Chondrocyte (in vitro differentiated cells): Measurements from ENCODE around the gene SIRPD. TPM values are rescaled to one million over a fixed set of nuclear protein-coding genes. Genes with fewer than 3 reads are reported as not detected.

Experiments
- DNase-seq: peaks from one replicate; pipeline ENCODE4 v3.0.0; 2021; ENCODE audit warnings: mixed read lengths, low spot score
- H3K27ac Mint-ChIP-seq: one replicate; pipeline ENCODE4 v1.8.0; 2021; ENCODE audit warnings: mild to moderate bottlenecking, moderate library complexity, mixed read lengths; ENCODE audit not compliant: unreplicated experiment
- H3K27me3 Mint-ChIP-seq: 2 replicates; pipeline ENCODE4 v1.8.0; 2021; ENCODE audit warnings: low read depth, mixed read lengths
- H3K36me3 Mint-ChIP-seq: 2 replicates; pipeline ENCODE4 v1.8.0; 2021; ENCODE audit warnings: low read depth, mixed read lengths
- H3K4me1 Mint-ChIP-seq: 2 replicates; pipeline ENCODE4 v1.8.0; 2021; ENCODE audit warnings: low read depth, mild to moderate bottlenecking, mixed read lengths
- H3K4me3 Mint-ChIP-seq: one replicate; pipeline ENCODE4 v1.8.0; 2021; ENCODE audit warnings: mild to moderate bottlenecking, moderate library complexity, mixed read lengths; ENCODE audit not compliant: unreplicated experiment
- H3K9me3 Mint-ChIP-seq: 2 replicates; pipeline ENCODE4 v1.8.0; 2021; ENCODE audit warnings: low read depth, mixed read lengths
- CTCF ChIP-seq: fragments of 200-600 bp; sonication (generic); IDR thresholded peaks from 2 replicates; pipeline ENCODE4 v1.5.0; 2021; ENCODE audit warnings: antibody characterized with exemption, mild to moderate bottlenecking, moderate library complexity
- total RNA-seq: library from RNA; stranded (reverse); gene quantifications from 3 replicates; pipeline ENCODE4 v1.2.1, GENCODE V29; 2021

SIRPD gene
- total RNA-seq, 1 donor from 2014 or later, result not detected

- TF ChIP-seq CTCF, result no peak
- Mint-ChIP-seq H3K4me1 (no peaks in the 10 kb centered on the region), H3K9me3 (no peaks in the 10 kb centered on the region), H3K27me3 (peaks cover 39% of the 10 kb centered on the region), H3K27ac (no peak overlapping the region), H3K4me3 (no peak overlapping the region), H3K36me3 (no peaks in the 10 kb centered on the region)
- no peak for DNase-seq
Measured at GRCh38 chr20:1517010-1517409, 40.5 kb downstream of the SIRPD start.

GRCh38 chr20:1513801-1514200, 43.7 kb downstream of the SIRPD start:
- H3K9me3 Mint-ChIP-seq, result no peaks in the 10 kb centered on the region
- no peak for TF ChIP-seq CTCF
- no peak overlapping the region for H3K27ac Mint-ChIP-seq
- DNase-seq, result no peak
- H3K27me3 Mint-ChIP-seq, result peaks cover 30% of the 10 kb centered on the region
- H3K4me3 Mint-ChIP-seq, result no peak overlapping the region
- no peaks in the 10 kb centered on the region for H3K36me3 Mint-ChIP-seq
- no peaks in the 10 kb centered on the region for H3K4me1 Mint-ChIP-seq

- H3K27me3 Mint-ChIP-seq, result peaks cover 41% of the 10 kb centered on the region
- H3K9me3 Mint-ChIP-seq, result no peaks in the 10 kb centered on the region
- DNase-seq, result no peak
- H3K36me3 Mint-ChIP-seq, result no peaks in the 10 kb centered on the region
- TF ChIP-seq CTCF, result peak; percentile 69
- H3K27ac Mint-ChIP-seq, result no peak overlapping the region
- no peak overlapping the region for H3K4me3 Mint-ChIP-seq
- no peaks in the 10 kb centered on the region for H3K4me1 Mint-ChIP-seq
Measured at GRCh38 chr20:1509237-1509636, 48.3 kb downstream of the SIRPD start.

- Mint-ChIP-seq H3K36me3 (no peaks in the 10 kb centered on the region), H3K27me3 (peaks cover 38% of the 10 kb centered on the region), H3K27ac (no peak overlapping the region), H3K9me3 (no peaks in the 10 kb centered on the region), H3K4me3 (no peak overlapping the region), H3K4me1 (peaks cover under 1% of the 10 kb centered on the region)
- no peak for DNase-seq
- TF ChIP-seq CTCF, result no peak
Measured at GRCh38 chr20:1508574-1508973, 48.9 kb downstream of the SIRPD start.

- no peak for TF ChIP-seq CTCF
- no peak for DNase-seq
- Mint-ChIP-seq H3K27ac (no peak overlapping the region), H3K9me3 (peaks cover 9% of the 10 kb centered on the region), H3K4me3 (no peak overlapping the region), H3K27me3 (peaks cover 49% of the 10 kb centered on the region), H3K4me1 (peaks cover 2% of the 10 kb centered on the region), H3K36me3 (peaks cover 1% of the 10 kb centered on the region)
Measured at GRCh38 chr20:1507276-1507675, 50.2 kb downstream of the SIRPD start.
